ENCODE data around the gene KCTD12.

The KCTD12 gene

GRCh38 chr13:76886005-76886291, 257 bp downstream of the KCTD12 start:
- DNase-seq: no peak

GRCh38 chr13:76885203-76886004, 801 bp downstream of the KCTD12 start:
- peak; percentile 72 for DNase-seq

GRCh38 chr13:76884907-76885202, 1.4 kb downstream of the KCTD12 start:
- no peak for DNase-seq

- peak; percentile 17 for DNase-seq
Measured at GRCh38 chr13:76884186-76884906, 1.9 kb downstream of the KCTD12 start.

- DNase-seq: no peak
Measured at GRCh38 chr13:76883236-76883635, 3.0 kb downstream of the KCTD12 start.

- DNase-seq: no peak
Measured at GRCh38 chr13:76882431-76882830, 3.8 kb downstream of the KCTD12 start.

- no peak for DNase-seq
Measured at GRCh38 chr13:76879883-76880270, 6.3 kb downstream of the KCTD12 start.

- peak; percentile 76 for DNase-seq
Measured at GRCh38 chr13:76879203-76879882, 6.9 kb downstream of the KCTD12 start.

GRCh38 chr13:76878043-76878442, 8.2 kb downstream of the KCTD12 start:
- no peak for DNase-seq

GRCh38 chr13:76875271-76875815, 10.9 kb downstream of the KCTD12 start:
- DNase-seq: no peak

GRCh38 chr13:76874479-76874878, 11.7 kb downstream of the KCTD12 start:
- no peak for DNase-seq

GRCh38 chr13:76873445-76873844, 12.8 kb downstream of the KCTD12 start:
- DNase-seq: no peak

- no peak for DNase-seq
Measured at GRCh38 chr13:76872675-76873074, 13.5 kb downstream of the KCTD12 start.

- DNase-seq: no peak
Measured at GRCh38 chr13:76871432-76871831, 14.8 kb downstream of the KCTD12 start.

- no peak for DNase-seq
Measured at GRCh38 chr13:76868371-76868770, 17.8 kb downstream of the KCTD12 start.

- no peak for DNase-seq
Measured at GRCh38 chr13:76865996-76866503, 20.2 kb downstream of the KCTD12 start.

GRCh38 chr13:76865109-76865508, 21.1 kb downstream of the KCTD12 start:
- DNase-seq: no peak

- no peak for DNase-seq
Measured at GRCh38 chr13:76864259-76864658, 21.9 kb downstream of the KCTD12 start.

- DNase-seq: no peak
Measured at GRCh38 chr13:76863022-76863421, 23.2 kb downstream of the KCTD12 start.

- no peak for DNase-seq
Measured at GRCh38 chr13:76861859-76862258, 24.3 kb downstream of the KCTD12 start.

- DNase-seq: no peak
Measured at GRCh38 chr13:76860706-76861105, 25.5 kb downstream of the KCTD12 start.

GRCh38 chr13:76854894-76855293, 31.3 kb downstream of the KCTD12 start:
- no peak for DNase-seq

GRCh38 chr13:76853921-76854608, 32.1 kb downstream of the KCTD12 start:
- no peak for DNase-seq

Measured in CD4-positive, alpha-beta T cell treated with Interleukin-6 for 4 hours (primary cell).